ENCODE data around the gene TNFSF4. TPM values are rescaled to one million over a fixed set of nuclear protein-coding genes. Genes with fewer than 3 reads are reported as not detected.

The TNFSF4 gene
- total RNA-seq, 1 experiment from 2014 or later = 0.89 TPM

GRCh38 chr1:173208146-173208545, 1.0 kb upstream of the TNFSF4 start:
- no peak for ATAC-seq
- Histone ChIP-seq H3K9ac (ENCODE audit: low read length) (no peak overlapping the region), H3K9me2 (ENCODE audit: insufficient read depth) (no peaks in the 10 kb centered on the region), H4K20me1 (ENCODE audit: insufficient read depth) (no peaks in the 10 kb centered on the region), H3K27me3 (ENCODE audit: insufficient read depth, low read length) (no peaks in the 10 kb centered on the region), H3K79me2 (ENCODE audit: insufficient read depth, low read length) (no peaks in the 10 kb centered on the region), H3K4me1 (ENCODE audit: control insufficient read depth in 1 of 2, insufficient read depth in 2 of 2, low read length in 2 of 2) (peaks cover 12 to 21% of the 10 kb centered on the region in 2 experiments; a peak in 3 of 4 replicates), H3K4me2 (ENCODE audit: low read length) (no peak overlapping the region), H2AFZ (ENCODE audit: low read depth, low read length, poor library complexity, severe bottlenecking) (no peak overlapping the region), H3K4me3 (replicated peaks in 1 of 2; ENCODE audit: low read depth in 1 of 2, low read length in 2 of 2) (no peak overlapping the region), H3K36me3 (ENCODE audit: control insufficient read depth in 1 of 2, insufficient read depth in 2 of 2, low read length in 2 of 2) (no peaks in the 10 kb centered on the region), H3K9me3 (ENCODE audit: control insufficient read depth in 1 of 2, insufficient read depth in 1 of 2, low read depth in 1 of 2, low read length in 2 of 2) (no peaks in the 10 kb centered on the region), H3K27ac (ENCODE audit: low read depth, low read length) (no peak overlapping the region)
- no TSS peak for BruUV-seq (replicated peaks)
- no peak for TF ChIP-seq JUND (IDR thresholded peaks at IDR 0.05)
- TF ChIP-seq TCF7L2 (IDR thresholded peaks at IDR 0.05; ENCODE audit: borderline replicate concordance, extremely low read depth, insufficient read depth, insufficient read length) = no peak
- TF ChIP-seq ZNF274 (IDR thresholded peaks at IDR 0.05; ENCODE audit: low read depth, low read length) = no peak
- TF ChIP-seq, protein P1, sequence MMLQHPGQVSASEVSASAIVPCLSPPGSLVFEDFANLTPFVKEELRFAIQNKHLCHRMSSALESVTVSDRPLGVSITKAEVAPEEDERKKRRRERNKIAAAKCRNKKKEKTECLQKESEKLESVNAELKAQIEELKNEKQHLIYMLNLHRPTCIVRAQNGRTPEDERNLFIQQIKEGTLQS (IDR thresholded peaks at IDR 0.05) = no peak
- TF ChIP-seq CBX3 (IDR thresholded peaks at IDR 0.05; ENCODE audit: low read depth) = no peak
- no peak for TF ChIP-seq ZBTB33 (IDR thresholded peaks at IDR 0.05; ENCODE audit: extremely low read depth, insufficient replicate concordance, low read length)
- no peak for TF ChIP-seq ELF1 (IDR thresholded peaks at IDR 0.05; ENCODE audit: borderline replicate concordance, low read depth)
- no peak for TF ChIP-seq SRF (IDR thresholded peaks at IDR 0.05; ENCODE audit: low read depth)
- TF ChIP-seq, protein P2, sequence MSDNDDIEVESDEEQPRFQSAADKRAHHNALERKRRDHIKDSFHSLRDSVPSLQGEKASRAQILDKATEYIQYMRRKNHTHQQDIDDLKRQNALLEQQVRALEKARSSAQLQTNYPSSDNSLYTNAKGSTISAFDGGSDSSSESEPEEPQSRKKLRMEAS (IDR thresholded peaks at IDR 0.05) = no peak
- no peak for TF ChIP-seq SIN3A (IDR thresholded peaks at IDR 0.05; ENCODE audit: low read depth)
- no peak for TF ChIP-seq POLR2A (IDR thresholded peaks at IDR 0.05; ENCODE audit: borderline replicate concordance, extremely low read depth, insufficient read depth, insufficient read length)
- no peak for TF ChIP-seq EZH2 (IDR thresholded peaks at IDR 0.05)
- no peak for TF ChIP-seq FOSL1 (IDR thresholded peaks at IDR 0.05; ENCODE audit: low read depth)
- TF ChIP-seq YY1 (IDR thresholded peaks at IDR 0.05; ENCODE audit: extremely low read depth, insufficient replicate concordance, low read depth, low read length) = no peak
- RAD21 ChIA-PET (ENCODE audit: low non-redundant PET in 1 of 2, low total read pairs in 2 of 2, uncharacterized antibody in 2 of 2, unreplicated experiment in 2 of 2) = no interaction called here
- CTCF ChIA-PET = interaction anchor here (1.8 kb wide), 1 partner anchor 382 kb away, joined by 6 read pairs; no protein-coding TSS in a partner anchor
- intact Hi-C loops (cut with micrococcal nuclease) = no loop called here
- DNase-seq (ENCODE audit: low read depth, low spot score) = no peak
- POLR2A ChIA-PET = no interaction called here
